Right atrium auricular region (tissue), 2 donors: ENCODE results near the gene SPEM3. TPM values are rescaled to one million over a fixed set of nuclear protein-coding genes. Genes with fewer than 3 reads are reported as not detected.

Source experiments
- DNase-seq: peaks from one replicate; pipeline ENCODE4 v3.0.0-alpha.2; 2019; ENCODE audit warnings: low spot score
- H3K27ac ChIP-seq, 2 donors: fragments of 200-600 bp; sonication (generic); 1 replicate in 1 of 2; 2 replicates in 1 of 2; pipeline ENCODE4 v1.5.1; 2016 to 2019
- H3K27me3 ChIP-seq, 2 donors: fragments of 200-600 bp; sonication (generic); one replicate each; pipeline versions ENCODE4 v1.5.1 to v1.6.0; 2017 to 2019
- H3K36me3 ChIP-seq: fragments of 200-600 bp; sonication (generic); one replicate; pipeline ENCODE4 v1.5.1; 2016
- H3K4me1 ChIP-seq, 2 donors: fragments of 200-600 bp; sonication (generic); one replicate each; pipeline versions ENCODE4 v1.5.1 to v1.6.0; 2017 to 2019
- H3K4me3 ChIP-seq, 2 donors: fragments of 200-600 bp; sonication (generic); 1 replicate in 1 of 2; 2 replicates in 1 of 2; pipeline ENCODE4 v1.5.1; 2017 to 2019; ENCODE audit warnings: mild to moderate bottlenecking in 1 of 2, moderate library complexity in 1 of 2
- H3K9me3 ChIP-seq, 2 donors: fragments of 200-600 bp; sonication (generic); one replicate each; pipeline ENCODE4 v1.5.1; 2019
- total RNA-seq, 2 donors: library from RNA; depleted of rRNA; stranded (reverse); fragments of >200 nt; gene quantifications; one replicate each; pipeline ENCODE4 v1.1.0, GENCODE V29; 2016
- TF ChIP-seq, protein P1 (sequence below), 2 donors: fragments of 200-600 bp; sonication (generic); IDR thresholded peaks; one replicate each; pipeline ENCODE4 v1.5.1; 2019; ENCODE audit warnings: antibody characterized with exemption in 2 of 2

The SPEM3 gene
- total RNA-seq, 2 donors from 2014 or later, result not detected

DNA sequence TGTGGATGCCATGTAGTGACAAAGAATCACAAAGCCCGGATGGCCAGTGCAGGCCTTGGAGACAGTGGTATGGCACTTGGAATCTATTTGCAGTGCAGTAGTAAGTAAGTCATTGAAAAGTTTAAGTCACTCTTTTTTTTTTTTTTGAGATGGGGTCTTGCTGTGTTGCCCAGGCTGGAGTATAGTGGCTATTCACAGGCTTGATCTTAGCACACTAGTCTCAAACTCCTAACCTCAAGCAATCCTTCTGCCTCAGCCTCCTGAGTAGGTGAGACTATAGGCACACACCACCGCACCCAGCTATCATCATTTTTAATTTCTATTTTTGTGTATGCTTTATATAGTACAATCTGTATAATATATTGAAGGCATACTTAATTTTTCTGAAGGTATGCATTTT is 30.0 kb upstream of the SPEM3 start:
- Histone ChIP-seq H3K4me1 (peaks cover 0 to 25% of the 10 kb centered on the region in 2 donors), H3K27ac (no peak overlapping the region), H3K4me3 (no peak overlapping the region), H3K9me3 (no peaks in the 10 kb centered on the region), H3K36me3 (no peaks in the 10 kb centered on the region), H3K27me3 (no peaks in the 10 kb centered on the region)
- TF ChIP-seq, protein P1, sequence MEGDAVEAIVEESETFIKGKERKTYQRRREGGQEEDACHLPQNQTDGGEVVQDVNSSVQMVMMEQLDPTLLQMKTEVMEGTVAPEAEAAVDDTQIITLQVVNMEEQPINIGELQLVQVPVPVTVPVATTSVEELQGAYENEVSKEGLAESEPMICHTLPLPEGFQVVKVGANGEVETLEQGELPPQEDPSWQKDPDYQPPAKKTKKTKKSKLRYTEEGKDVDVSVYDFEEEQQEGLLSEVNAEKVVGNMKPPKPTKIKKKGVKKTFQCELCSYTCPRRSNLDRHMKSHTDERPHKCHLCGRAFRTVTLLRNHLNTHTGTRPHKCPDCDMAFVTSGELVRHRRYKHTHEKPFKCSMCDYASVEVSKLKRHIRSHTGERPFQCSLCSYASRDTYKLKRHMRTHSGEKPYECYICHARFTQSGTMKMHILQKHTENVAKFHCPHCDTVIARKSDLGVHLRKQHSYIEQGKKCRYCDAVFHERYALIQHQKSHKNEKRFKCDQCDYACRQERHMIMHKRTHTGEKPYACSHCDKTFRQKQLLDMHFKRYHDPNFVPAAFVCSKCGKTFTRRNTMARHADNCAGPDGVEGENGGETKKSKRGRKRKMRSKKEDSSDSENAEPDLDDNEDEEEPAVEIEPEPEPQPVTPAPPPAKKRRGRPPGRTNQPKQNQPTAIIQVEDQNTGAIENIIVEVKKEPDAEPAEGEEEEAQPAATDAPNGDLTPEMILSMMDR (IDR thresholded peaks at IDR 0.05), result no peak
- DNase-seq, result no peak

DNA sequence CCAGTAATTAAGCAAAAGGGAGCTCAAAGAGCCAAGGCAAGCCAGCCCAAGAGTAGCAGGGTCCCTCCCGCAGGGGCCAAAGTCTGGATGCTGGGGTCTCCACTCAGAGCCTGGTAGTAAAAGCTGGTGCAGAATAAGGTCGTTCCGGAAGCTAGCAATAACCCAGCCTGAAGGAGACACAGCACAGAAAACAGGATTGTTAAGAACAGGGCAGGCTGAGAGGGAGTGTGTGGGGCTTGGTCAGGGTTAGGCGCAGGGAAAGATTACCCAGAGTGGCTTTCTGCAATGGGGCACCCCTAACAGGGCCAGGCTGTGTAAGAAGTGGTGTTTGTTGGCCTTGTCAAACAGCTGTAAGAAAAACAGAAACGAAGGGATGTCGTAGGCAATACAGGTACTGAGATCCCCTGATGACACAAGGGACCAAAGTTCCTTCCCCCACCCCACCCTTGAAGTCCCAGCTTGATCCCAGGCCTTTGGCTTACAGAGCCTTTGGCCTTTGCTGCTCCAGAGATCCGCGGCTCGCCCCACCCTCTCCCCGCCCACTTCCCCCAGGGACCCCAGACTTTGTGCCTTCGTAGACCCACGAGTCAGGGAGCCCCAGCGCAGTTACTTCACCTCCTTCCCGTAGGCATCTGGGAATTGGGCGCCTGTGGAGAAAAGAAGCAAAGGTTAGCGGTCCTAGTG is 25.5 kb upstream of the SPEM3 start:
- Histone ChIP-seq H3K27ac (peak overlapping the region; percentile 91 to 94), H3K27me3 (no peaks in the 10 kb centered on the region), H3K4me1 (peaks cover 0 to 27% of the 10 kb centered on the region in 2 donors), H3K4me3 (peak overlapping the region; percentile 59 to 76), H3K9me3 (no peaks in the 10 kb centered on the region), H3K36me3 (no peaks in the 10 kb centered on the region)
- TF ChIP-seq, protein P1 (IDR thresholded peaks at IDR 0.05), result no peak
- DNase-seq, result peak; percentile 78

DNA sequence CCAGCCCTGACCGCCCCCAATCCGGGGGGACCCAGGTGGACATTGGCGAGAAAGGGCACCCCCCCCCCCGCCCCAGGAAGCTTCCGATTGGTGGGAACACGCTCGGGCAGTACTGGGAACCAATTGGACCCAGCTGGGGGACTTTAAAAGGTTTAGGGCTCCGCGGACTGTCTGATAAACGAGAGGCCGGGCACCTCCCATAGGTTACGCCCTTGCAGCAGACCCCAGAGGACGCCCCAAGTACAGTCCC is 25.0 kb upstream of the SPEM3 start:
- Histone ChIP-seq H3K36me3 (no peaks in the 10 kb centered on the region), H3K4me1 (peaks cover 0 to 27% of the 10 kb centered on the region in 2 donors), H3K27ac (peak overlapping the region; percentile 91 to 94), H3K27me3 (no peaks in the 10 kb centered on the region), H3K9me3 (no peaks in the 10 kb centered on the region), H3K4me3 (peak overlapping the region; percentile 59 to 76)
- DNase-seq, result no peak
- TF ChIP-seq, protein P1 (IDR thresholded peaks at IDR 0.05), result no peak

DNA sequence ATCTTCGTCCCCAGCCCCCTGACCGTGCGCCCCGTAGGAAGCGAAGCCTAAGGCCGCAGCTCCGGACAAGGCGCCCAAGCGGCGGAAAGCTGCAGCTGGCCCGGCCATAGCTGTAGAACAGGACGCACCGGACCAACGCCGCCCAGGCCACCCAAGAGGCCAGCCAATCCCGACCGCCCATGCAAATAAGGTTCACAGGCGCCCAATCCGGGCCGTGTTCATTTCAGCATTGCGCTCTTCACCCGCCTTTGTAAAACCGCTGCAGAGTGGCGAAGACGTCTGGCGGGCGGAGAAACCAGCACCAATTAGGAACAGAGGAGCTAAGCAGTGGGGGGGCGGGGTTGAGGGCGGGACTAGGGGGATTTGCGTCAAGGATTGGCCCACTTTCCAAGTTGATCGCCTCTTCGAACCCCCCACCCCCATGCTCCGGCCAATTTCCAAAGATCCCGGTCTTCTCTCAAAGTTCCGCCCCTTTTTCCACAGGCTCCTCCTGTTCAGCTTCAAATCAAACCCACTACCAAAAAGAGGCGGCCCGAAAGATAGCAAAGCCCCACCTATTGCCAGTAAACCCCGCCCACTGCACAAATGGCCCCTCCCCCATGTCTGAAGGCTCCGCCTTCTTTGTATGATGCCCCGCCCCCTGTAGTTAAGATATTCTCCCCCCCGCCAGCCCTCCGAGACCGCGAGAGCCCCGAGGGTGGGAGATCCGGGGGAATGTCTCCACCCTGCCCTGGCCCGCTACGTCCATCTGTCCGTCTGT is 24.5 kb upstream of the SPEM3 start, which contains the start of gene TMEM256:
TMEM256 (minus strand) TSS at position 121 of the 760 bp plus-strand sequence; CDS start at position 108, 13 bp downstream.
- Histone ChIP-seq H3K4me1 (peaks cover 0 to 27% of the 10 kb centered on the region in 2 donors), H3K27ac (peak within 1 kb of the TSS; percentile 91 to 94), H3K36me3 (no peaks in the 10 kb centered on the region), H3K4me3 (peak within 1 kb of the TSS; percentile 74 to 76), H3K27me3 (no peaks in the 10 kb centered on the region), H3K9me3 (no peaks in the 10 kb centered on the region)
- peak; percentile 100 for DNase-seq
- TF ChIP-seq, protein P1 (IDR thresholded peaks at IDR 0.05), result no peak

DNA sequence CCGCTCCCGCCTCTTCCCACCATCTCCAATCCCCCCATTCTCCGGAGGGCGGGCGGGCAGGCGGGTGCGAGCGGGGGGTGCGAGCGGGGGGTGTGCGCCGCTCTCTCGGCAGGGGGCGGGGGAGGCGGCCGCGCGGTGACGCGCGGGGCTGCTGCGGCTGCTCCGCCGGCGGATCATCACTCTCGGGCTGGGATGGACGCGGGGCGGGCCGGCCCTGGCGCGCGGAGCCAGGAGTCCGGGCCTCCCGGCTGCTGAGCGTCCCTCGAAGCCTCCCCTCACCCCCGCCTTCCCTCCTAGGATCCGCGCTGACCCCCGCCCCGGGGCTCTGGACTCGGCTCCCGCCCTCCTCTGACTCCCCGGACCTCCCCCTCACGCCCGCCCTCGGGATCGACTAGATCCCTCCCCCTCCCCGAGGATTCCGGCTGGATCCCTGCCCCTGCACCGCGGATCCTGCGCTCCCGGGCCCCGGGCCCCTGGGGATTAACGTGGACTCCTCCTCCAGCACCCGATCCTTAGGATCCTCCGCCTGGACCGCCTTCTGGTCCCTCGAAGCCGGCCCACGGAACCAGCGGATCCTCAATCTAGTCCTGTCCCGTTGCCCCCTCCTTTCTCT is 23.8 kb upstream of the SPEM3 start:
- Histone ChIP-seq H3K4me1 (peaks cover 0 to 27% of the 10 kb centered on the region in 2 donors), H3K4me3 (peak overlapping the region; percentile 74 to 76), H3K27me3 (no peaks in the 10 kb centered on the region), H3K9me3 (no peaks in the 10 kb centered on the region), H3K36me3 (no peaks in the 10 kb centered on the region), H3K27ac (peak overlapping the region; percentile 91 to 94)
- TF ChIP-seq, protein P1 (IDR thresholded peaks at IDR 0.05), result no peak
- peak; percentile 64 for DNase-seq
